Spleen (tissue), 13 donors: ENCODE results near the gene SPG11. TPM values are rescaled to one million over a fixed set of nuclear protein-coding genes. Genes with fewer than 3 reads are reported as not detected.

Experiments used
- DNase-seq: peaks from one replicate; pipeline ENCODE4 v3.0.0-alpha.2; 2020
- H3K27ac ChIP-seq, 8 donors: fragments of 200-600 bp; sonication (generic) in 7 of 8; 1 replicate in 4 of 8; 2 replicates in 4 of 8; pipeline versions ENCODE4 v1.5.0 to v1.8.0; 2016 to 2021; ENCODE audit warnings: inconsistent platforms in 4 of 8, mild to moderate bottlenecking in 4 of 8, moderate library complexity in 1 of 8
- H3K27me3 ChIP-seq, 7 donors: fragments of 200-600 bp; sonication (generic) in 6 of 7; replicated peaks in 1 of 7; 1 replicate in 4 of 7; 2 replicates in 3 of 7; pipeline versions ENCODE4 v1.5.0 to v1.8.0; 2016 to 2021; ENCODE audit warnings: inconsistent platforms in 3 of 7, mild to moderate bottlenecking in 1 of 7
- H3K36me3 ChIP-seq, 6 donors: fragments of 200-600 bp; sonication (generic) in 5 of 6; 1 replicate in 4 of 6; 2 replicates in 2 of 6; pipeline versions ENCODE4 v1.5.0 to v1.8.0; 2016 to 2021; ENCODE audit warnings: inconsistent platforms in 2 of 6
- H3K4me1 ChIP-seq, 6 donors: fragments of 200-600 bp; sonication (generic) in 5 of 6; 1 replicate in 3 of 6; 2 replicates in 3 of 6; pipeline versions ENCODE4 v1.5.0 to v1.8.0; 2016 to 2021; ENCODE audit warnings: inconsistent platforms in 3 of 6
- H3K4me3 ChIP-seq, 8 donors: fragments of 200-600 bp; sonication (generic) in 7 of 8; 1 replicate in 4 of 8; 2 replicates in 4 of 8; pipeline versions ENCODE4 v1.5.0 to v1.8.0; 2016 to 2021; ENCODE audit warnings: inconsistent platforms in 4 of 8, mild to moderate bottlenecking in 4 of 8, moderate library complexity in 2 of 8
- H3K9me3 ChIP-seq, 8 donors: fragments of 200-600 bp; sonication (generic) in 7 of 8; 1 replicate in 4 of 8; 2 replicates in 4 of 8; pipeline versions ENCODE4 v1.5.0 to v1.8.0; 2016 to 2021; ENCODE audit warnings: inconsistent platforms in 4 of 8
- CTCF ChIP-seq, 11 experiments: fragments of 200-600 bp in 7 of 11; fragments of 450-650 bp in 4 of 11; sonication (generic) in 4 of 11; IDR thresholded peaks in 8 of 11; conservative IDR thresholded peaks in 3 of 11; 1 replicate in 7 of 11; 2 replicates in 4 of 11; pipeline versions ENCODE4 v1.4.0 to v1.8.0; 2016 to 2021; ENCODE audit warnings: antibody characterized with exemption in 11 of 11, inconsistent platforms in 4 of 11, mild to moderate bottlenecking in 1 of 11
- POLR2A ChIP-seq, 3 donors: fragments of 450-650 bp; IDR thresholded peaks; one replicate each; pipeline ENCODE4 v1.5.1; 2017; ENCODE audit warnings: antibody characterized with exemption in 3 of 3, mild to moderate bottlenecking in 1 of 3
- POLR2AphosphoS5 ChIP-seq, 3 donors: sonication (generic); formaldehyde crosslinking; IDR thresholded peaks; one replicate each; pipeline ENCODE4 v1.5.1; 2017; ENCODE audit warnings: antibody characterized with exemption in 3 of 3
- WGBS, 5 donors: extraction: QIAGEN DNeasy Blood & Tissue Kit in 3 of 5; methylation state at CpG; one replicate each; pipeline versions ENCODE4 v1.1.5 to v1.1.7; 2013 to 2018; 5-methylcytosine and 5-hydroxymethylcytosine counted together
- intact Hi-C: fragments of 100-400 bp; cut with DNase I; formaldehyde crosslinking; loops from one replicate; pipeline ENCODE4 v1.15.0; 2023; ENCODE audit warnings: low total_unique reads
- long read RNA-seq, 2 donors: transcript quantifications; one replicate each; lab custom pipeline, GENCODE V29; 2026
- polyA plus RNA-seq, 3 donors: library from polyadenylated mRNA; stranded (reverse); fragments of 200-250 nt; gene quantifications; one replicate each; pipeline ENCODE4 v1.2.1, GENCODE V29; 2013
- total RNA-seq, 7 donors: library from RNA; depleted of rRNA in 3 of 7; stranded (reverse); fragments of >200 nt in 3 of 7; fragmentation: NEBNext Ultra II Directional in 4 of 7; extraction: Animal tissue kit (Norgen Biotek cat#: 25700) in 4 of 7; gene quantifications; one replicate each; pipeline versions ENCODE4 v1.1.0 to v1.2.1, GENCODE V29; 2016 to 2021
- donor health status: healthy with polysubstance abuse.
- donor health status: DM: no; HTN: no; CAD: no; lungs with moderate emphysema.
- donor health status: DM: no; HTN: no; CAD: no.
- donor health status: Bipolar disorder and iron deficiency.
- donor health status: healthy.
- donor health status: DM: no; HTN: no; CAD: no.
- donor health status: DM: yes; HTN: yes; CAD: no.

The SPG11 gene, protein sequence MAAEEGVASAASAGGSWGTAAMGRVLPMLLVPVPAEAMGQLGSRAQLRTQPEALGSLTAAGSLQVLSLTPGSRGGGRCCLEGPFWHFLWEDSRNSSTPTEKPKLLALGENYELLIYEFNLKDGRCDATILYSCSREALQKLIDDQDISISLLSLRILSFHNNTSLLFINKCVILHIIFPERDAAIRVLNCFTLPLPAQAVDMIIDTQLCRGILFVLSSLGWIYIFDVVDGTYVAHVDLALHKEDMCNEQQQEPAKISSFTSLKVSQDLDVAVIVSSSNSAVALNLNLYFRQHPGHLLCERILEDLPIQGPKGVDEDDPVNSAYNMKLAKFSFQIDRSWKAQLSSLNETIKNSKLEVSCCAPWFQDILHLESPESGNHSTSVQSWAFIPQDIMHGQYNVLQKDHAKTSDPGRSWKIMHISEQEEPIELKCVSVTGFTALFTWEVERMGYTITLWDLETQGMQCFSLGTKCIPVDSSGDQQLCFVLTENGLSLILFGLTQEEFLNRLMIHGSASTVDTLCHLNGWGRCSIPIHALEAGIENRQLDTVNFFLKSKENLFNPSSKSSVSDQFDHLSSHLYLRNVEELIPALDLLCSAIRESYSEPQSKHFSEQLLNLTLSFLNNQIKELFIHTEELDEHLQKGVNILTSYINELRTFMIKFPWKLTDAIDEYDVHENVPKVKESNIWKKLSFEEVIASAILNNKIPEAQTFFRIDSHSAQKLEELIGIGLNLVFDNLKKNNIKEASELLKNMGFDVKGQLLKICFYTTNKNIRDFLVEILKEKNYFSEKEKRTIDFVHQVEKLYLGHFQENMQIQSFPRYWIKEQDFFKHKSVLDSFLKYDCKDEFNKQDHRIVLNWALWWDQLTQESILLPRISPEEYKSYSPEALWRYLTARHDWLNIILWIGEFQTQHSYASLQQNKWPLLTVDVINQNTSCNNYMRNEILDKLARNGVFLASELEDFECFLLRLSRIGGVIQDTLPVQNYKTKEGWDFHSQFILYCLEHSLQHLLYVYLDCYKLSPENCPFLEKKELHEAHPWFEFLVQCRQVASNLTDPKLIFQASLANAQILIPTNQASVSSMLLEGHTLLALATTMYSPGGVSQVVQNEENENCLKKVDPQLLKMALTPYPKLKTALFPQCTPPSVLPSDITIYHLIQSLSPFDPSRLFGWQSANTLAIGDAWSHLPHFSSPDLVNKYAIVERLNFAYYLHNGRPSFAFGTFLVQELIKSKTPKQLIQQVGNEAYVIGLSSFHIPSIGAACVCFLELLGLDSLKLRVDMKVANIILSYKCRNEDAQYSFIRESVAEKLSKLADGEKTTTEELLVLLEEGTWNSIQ (N-terminal part only)
- 100 to 1,000 TPM; 119 to 218 (median 143) TPM for total RNA-seq
- polyA plus RNA-seq, result 10 to 100 TPM; 37.4 to 53.2 (median 41.2) TPM
- long read RNA-seq, donor 1, partial matches to known transcripts, result 0 of 4 reads
- long read RNA-seq, donor 1, other reads (novel, unspliced or antisense), result 0 of 4 reads
- long read RNA-seq, donor 2, partial matches to known transcripts, result 0 of 3 reads
- long read RNA-seq, donor 2, other reads (novel, unspliced or antisense), result 0 of 3 reads

- intact Hi-C loops, result loop anchor here (5.0 kb wide), 1 partner anchor 74 kb away; the partner anchor contains the start of gene TRIM69
- peak within 1 kb of the TSS; percentile 81 to 97 (median 90) for H3K4me3 ChIP-seq
- H3K36me3 ChIP-seq, result peaks cover 0 to 25% (median 15%) of the 10 kb centered on the region in 6 donors
- DNase-seq, result peak; percentile 99
- TF ChIP-seq CTCF (IDR thresholded peaks at IDR 0.05 in 8 of 11, conservative IDR thresholded peaks at IDR 0.05 in 3 of 11) (peak; percentile 94 to 100 (median 99)), POLR2A (IDR thresholded peaks at IDR 0.05) (peak; percentile 49 to 82 (median 67)), POLR2AphosphoS5 (IDR thresholded peaks at IDR 0.05) (peak; percentile 99)
- no peaks in the 10 kb centered on the region for H3K9me3 ChIP-seq
- no peaks in the 10 kb centered on the region for H3K27me3 ChIP-seq
- WGBS, 5 donors, result 6 to 13% (median 6%) methylated on average over 27 to 53 of the region's 53 CpGs
- H3K4me1 ChIP-seq, result peaks cover 15 to 90% (median 70%) of the 10 kb centered on the region in 6 donors
- H3K27ac ChIP-seq, result peak within 1 kb of the TSS; percentile 91 to 100 (median 100)
Measured at GRCh38 chr15:44663410-44664308, at the start of gene SPG11. Gene SPG11, minus strand, starts transcription at chr15:44663662. Its CDS starts 15 bp downstream, at chr15:44663647.

- Histone ChIP-seq H3K4me3 (peak overlapping the region; percentile 68 to 96 (median 89)), H3K9me3 (no peaks in the 10 kb centered on the region), H3K27me3 (no peaks in the 10 kb centered on the region), H3K27ac (peak overlapping the region; percentile 98 to 100 (median 100)), H3K36me3 (peaks cover 5 to 59% (median 34%) of the 10 kb centered on the region in 6 donors), H3K4me1 (peaks cover 37 to 75% (median 55%) of the 10 kb centered on the region in 6 donors)
- DNase-seq, result peak; percentile 84
- intact Hi-C loops, result loop anchor here (5.0 kb wide), 1 partner anchor 45 kb away; no protein-coding TSS in a partner anchor
- 0 to 2% (median 1%) methylated on average over 24 of the region's 24 CpGs for WGBS, 5 donors
- TF ChIP-seq CTCF (IDR thresholded peaks at IDR 0.05 in 8 of 11, conservative IDR thresholded peaks at IDR 0.05 in 3 of 11), result no peak
- TF ChIP-seq POLR2A (IDR thresholded peaks at IDR 0.05), result peak in 1 of 3 donors; percentile 77
- TF ChIP-seq POLR2AphosphoS5 (IDR thresholded peaks at IDR 0.05), result peak; percentile 54 to 92 (median 76)
Measured at GRCh38 chr15:44712346-44713005, 49.0 kb upstream of the SPG11 start.
